Measurements from ENCODE around the gene TMEM91. TPM values are rescaled to one million over a fixed set of nuclear protein-coding genes. Genes with fewer than 3 reads are reported as not detected.

The TMEM91 gene
- total and polyA plus RNA-seq, 2 experiments from 2014 or later, result 9.3 to 10.6 TPM

DNA sequence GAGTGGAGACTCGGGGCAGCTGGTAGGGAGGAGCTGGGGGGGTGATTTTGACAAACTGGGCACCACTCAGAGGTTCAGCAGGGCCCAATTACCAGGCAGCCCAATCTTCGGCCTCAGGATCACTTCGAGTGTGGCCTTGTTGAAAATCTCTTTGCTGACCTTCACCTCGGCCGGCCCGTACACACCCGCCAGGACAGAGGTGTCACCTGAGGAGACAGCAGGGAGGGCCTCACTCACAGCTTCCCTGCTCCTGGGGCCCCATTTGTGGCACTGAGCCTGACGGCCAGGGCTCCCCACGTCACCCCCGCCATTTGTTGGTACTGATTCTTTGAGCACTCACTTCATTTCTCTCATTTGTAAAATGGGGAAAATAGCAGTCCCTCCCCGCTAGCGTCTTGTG lies 16.4 kb downstream of the TMEM91 start:
- no peak for TF ChIP-seq EZH2phosphoT487 (IDR thresholded peaks at IDR 0.05; ENCODE audit: unreplicated experiment)
- no peak for TF ChIP-seq ZNF331 (CRISPR knock-in tag; IDR thresholded peaks at IDR 0.05; ENCODE audit: low read depth)
- TF ChIP-seq JUNB (IDR thresholded peaks at IDR 0.05; ENCODE audit: unreplicated experiment), result no peak
- no peak for TF ChIP-seq NANOG (IDR thresholded peaks at IDR 0.05; ENCODE audit: borderline replicate concordance)
- no peak for TF ChIP-seq CREB1 (CRISPR knock-in tag; IDR thresholded peaks at IDR 0.05; ENCODE audit: low read depth)
- no peak for TF ChIP-seq ZNF114 (CRISPR knock-in tag; IDR thresholded peaks at IDR 0.05)
- TF ChIP-seq POLR2AphosphoS5 (IDR thresholded peaks at IDR 0.05; ENCODE audit: low read depth), result no peak
- no peak for TF ChIP-seq STAT1 (IDR thresholded peaks at IDR 0.05; ENCODE audit: unreplicated experiment)
- TF ChIP-seq, protein P1, sequence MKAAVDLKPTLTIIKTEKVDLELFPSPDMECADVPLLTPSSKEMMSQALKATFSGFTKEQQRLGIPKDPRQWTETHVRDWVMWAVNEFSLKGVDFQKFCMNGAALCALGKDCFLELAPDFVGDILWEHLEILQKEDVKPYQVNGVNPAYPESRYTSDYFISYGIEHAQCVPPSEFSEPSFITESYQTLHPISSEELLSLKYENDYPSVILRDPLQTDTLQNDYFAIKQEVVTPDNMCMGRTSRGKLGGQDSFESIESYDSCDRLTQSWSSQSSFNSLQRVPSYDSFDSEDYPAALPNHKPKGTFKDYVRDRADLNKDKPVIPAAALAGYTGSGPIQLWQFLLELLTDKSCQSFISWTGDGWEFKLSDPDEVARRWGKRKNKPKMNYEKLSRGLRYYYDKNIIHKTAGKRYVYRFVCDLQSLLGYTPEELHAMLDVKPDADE (IDR thresholded peaks at IDR 0.05), result no peak
- TF ChIP-seq, protein P2, sequence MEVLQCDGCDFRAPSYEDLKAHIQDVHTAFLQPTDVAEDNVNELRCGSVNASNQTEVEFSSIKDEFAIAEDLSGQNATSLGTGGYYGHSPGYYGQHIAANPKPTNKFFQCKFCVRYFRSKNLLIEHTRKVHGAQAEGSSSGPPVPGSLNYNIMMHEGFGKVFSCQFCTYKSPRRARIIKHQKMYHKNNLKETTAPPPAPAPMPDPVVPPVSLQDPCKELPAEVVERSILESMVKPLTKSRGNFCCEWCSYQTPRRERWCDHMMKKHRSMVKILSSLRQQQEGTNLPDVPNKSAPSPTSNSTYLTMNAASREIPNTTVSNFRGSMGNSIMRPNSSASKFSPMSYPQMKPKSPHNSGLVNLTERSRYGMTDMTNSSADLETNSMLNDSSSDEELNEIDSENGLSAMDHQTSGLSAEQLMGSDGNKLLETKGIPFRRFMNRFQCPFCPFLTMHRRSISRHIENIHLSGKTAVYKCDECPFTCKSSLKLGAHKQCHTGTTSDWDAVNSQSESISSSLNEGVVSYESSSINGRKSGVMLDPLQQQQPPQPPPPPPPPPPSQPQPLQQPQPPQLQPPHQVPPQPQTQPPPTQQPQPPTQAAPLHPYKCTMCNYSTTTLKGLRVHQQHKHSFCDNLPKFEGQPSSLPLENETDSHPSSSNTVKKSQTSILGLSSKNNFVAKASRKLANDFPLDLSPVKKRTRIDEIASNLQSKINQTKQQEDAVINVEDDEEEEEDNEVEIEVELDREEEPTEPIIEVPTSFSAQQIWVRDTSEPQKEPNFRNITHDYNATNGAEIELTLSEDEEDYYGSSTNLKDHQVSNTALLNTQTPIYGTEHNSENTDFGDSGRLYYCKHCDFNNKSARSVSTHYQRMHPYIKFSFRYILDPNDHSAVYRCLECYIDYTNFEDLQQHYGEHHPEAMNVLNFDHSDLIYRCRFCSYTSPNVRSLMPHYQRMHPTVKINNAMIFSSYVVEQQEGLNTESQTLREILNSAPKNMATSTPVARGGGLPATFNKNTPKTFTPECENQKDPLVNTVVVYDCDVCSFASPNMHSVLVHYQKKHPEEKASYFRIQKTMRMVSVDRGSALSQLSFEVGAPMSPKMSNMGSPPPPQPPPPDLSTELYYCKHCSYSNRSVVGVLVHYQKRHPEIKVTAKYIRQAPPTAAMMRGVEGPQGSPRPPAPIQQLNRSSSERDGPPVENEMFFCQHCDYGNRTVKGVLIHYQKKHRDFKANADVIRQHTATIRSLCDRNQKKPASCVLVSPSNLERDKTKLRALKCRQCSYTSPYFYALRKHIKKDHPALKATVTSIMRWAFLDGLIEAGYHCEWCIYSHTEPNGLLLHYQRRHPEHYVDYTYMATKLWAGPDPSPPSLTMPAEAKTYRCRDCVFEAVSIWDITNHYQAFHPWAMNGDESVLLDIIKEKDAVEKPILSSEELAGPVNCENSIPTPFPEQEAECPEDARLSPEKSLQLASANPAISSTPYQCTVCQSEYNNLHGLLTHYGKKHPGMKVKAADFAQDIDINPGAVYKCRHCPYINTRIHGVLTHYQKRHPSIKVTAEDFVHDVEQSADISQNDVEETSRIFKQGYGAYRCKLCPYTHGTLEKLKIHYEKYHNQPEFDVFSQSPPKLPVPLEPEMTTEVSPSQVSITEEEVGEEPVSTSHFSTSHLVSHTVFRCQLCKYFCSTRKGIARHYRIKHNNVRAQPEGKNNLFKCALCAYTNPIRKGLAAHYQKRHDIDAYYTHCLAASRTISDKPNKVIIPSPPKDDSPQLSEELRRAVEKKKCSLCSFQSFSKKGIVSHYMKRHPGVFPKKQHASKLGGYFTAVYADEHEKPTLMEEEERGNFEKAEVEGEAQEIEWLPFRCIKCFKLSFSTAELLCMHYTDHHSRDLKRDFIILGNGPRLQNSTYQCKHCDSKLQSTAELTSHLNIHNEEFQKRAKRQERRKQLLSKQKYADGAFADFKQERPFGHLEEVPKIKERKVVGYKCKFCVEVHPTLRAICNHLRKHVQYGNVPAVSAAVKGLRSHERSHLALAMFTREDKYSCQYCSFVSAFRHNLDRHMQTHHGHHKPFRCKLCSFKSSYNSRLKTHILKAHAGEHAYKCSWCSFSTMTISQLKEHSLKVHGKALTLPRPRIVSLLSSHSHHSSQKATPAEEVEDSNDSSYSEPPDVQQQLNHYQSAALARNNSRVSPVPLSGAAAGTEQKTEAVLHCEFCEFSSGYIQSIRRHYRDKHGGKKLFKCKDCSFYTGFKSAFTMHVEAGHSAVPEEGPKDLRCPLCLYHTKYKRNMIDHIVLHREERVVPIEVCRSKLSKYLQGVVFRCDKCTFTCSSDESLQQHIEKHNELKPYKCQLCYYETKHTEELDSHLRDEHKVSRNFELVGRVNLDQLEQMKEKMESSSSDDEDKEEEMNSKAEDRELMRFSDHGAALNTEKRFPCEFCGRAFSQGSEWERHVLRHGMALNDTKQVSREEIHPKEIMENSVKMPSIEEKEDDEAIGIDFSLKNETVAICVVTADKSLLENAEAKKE (CRISPR knock-in tag; IDR thresholded peaks at IDR 0.05), result no peak
- TF ChIP-seq, protein P3, sequence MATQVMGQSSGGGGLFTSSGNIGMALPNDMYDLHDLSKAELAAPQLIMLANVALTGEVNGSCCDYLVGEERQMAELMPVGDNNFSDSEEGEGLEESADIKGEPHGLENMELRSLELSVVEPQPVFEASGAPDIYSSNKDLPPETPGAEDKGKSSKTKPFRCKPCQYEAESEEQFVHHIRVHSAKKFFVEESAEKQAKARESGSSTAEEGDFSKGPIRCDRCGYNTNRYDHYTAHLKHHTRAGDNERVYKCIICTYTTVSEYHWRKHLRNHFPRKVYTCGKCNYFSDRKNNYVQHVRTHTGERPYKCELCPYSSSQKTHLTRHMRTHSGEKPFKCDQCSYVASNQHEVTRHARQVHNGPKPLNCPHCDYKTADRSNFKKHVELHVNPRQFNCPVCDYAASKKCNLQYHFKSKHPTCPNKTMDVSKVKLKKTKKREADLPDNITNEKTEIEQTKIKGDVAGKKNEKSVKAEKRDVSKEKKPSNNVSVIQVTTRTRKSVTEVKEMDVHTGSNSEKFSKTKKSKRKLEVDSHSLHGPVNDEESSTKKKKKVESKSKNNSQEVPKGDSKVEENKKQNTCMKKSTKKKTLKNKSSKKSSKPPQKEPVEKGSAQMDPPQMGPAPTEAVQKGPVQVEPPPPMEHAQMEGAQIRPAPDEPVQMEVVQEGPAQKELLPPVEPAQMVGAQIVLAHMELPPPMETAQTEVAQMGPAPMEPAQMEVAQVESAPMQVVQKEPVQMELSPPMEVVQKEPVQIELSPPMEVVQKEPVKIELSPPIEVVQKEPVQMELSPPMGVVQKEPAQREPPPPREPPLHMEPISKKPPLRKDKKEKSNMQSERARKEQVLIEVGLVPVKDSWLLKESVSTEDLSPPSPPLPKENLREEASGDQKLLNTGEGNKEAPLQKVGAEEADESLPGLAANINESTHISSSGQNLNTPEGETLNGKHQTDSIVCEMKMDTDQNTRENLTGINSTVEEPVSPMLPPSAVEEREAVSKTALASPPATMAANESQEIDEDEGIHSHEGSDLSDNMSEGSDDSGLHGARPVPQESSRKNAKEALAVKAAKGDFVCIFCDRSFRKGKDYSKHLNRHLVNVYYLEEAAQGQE (IDR thresholded peaks at IDR 0.05; ENCODE audit: unreplicated experiment), result no peak
- no peak for TF ChIP-seq EZH2 (IDR thresholded peaks at IDR 0.05; ENCODE audit: low read depth, unreplicated experiment)
- no peak for TF ChIP-seq CTCF (conservative IDR thresholded peaks at IDR 0.05; ENCODE audit: low read depth in 2 of 2)
- H3K27me3 Mint-ChIP-seq (ENCODE audit: insufficient read depth, low read depth, poor library complexity), result peaks cover 7% of the 10 kb centered on the region
- no peak for ATAC-seq
- no peaks in the 10 kb centered on the region for H3K27me3 ChIP-seq (ENCODE audit: insufficient read depth)
- no peaks in the 10 kb centered on the region for H3K9me2 ChIP-seq (ENCODE audit: insufficient read depth)
- no peak overlapping the region for H3K27ac Mint-ChIP-seq
- H4K20me1 ChIP-seq (replicated peaks; ENCODE audit: insufficient read depth), result peaks cover 12% of the 10 kb centered on the region; the same call in 1 of the 2 replicates
- H3K27ac ChIP-seq (ENCODE audit: low read depth), result no peak overlapping the region
- no peak overlapping the region for H3K4me2 ChIP-seq
- peaks cover 13% of the 10 kb centered on the region; the same call in 1 of the 2 replicates for H3K36me3 ChIP-seq (ENCODE audit: insufficient read depth)
- peaks cover 7% of the 10 kb centered on the region; the same call in 1 of the 2 replicates for H3K4me1 ChIP-seq (ENCODE audit: insufficient read depth)
- DNase-seq (ENCODE audit: low spot score), result no peak
- no peak overlapping the region for H2AFZ ChIP-seq
- H3F3A ChIP-seq (replicated peaks; ENCODE audit: low read depth), result no peaks in the 10 kb centered on the region
- H3K9me3 Mint-ChIP-seq, result no peaks in the 10 kb centered on the region
- H3K4me3 Mint-ChIP-seq, result no peak overlapping the region
- peaks cover 41% of the 10 kb centered on the region for H3K36me3 Mint-ChIP-seq (ENCODE audit: low read depth)
- H3K79me2 ChIP-seq (replicated peaks; ENCODE audit: insufficient read depth), result peaks cover 19% of the 10 kb centered on the region
- no peak overlapping the region for H3K4me3 ChIP-seq
- H3K4me1 Mint-ChIP-seq, result peaks cover 10% of the 10 kb centered on the region

All from GM23338 (cell line).